Measurements from ENCODE around the gene HOXA11.

HOXA11 gene

DNA sequence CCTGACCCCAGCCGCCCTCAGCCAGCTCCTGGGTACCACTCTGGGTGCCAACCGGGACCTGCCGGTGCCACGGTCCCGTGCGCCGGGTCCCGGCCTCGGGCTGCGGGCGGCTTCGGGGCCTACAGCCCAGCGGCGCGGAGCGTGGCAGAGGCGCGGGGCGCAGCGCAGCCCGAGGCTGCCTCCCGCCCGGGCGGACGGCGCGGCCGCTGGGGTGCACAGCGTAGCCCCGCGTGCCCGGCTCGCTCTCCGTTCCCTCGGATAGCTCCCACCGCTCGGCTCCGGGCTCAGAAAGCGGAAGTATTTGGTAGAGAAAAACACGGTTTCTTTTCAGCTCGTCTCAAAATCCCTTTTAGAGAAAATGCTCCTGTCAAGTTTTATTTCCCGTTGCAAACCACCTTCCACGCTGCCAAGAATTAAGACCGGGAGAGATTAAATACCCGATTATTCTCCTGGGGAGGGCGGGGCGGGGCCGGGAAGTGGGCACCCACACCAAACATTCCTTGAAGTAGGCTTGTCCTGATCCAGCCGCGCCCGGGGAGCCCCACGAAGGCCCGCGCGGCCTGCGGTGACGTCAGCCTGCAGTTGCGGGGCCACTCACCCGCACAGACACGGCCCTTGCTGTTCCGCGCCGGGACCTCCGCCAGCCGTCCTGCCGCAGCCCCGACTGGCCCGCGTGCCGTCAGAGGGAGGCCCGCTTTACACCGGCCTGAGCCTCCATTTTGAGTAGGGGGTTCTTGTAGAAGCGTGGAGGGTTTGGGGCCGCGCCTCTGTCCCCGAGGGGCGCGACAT lies 7.7 kb upstream of the HOXA11 start:
- DNase-seq: no peak

- no peak for DNase-seq
These were observed 7.0 kb upstream of the HOXA11 start for GRCh38 chr7:27191833-27192545.

DNA sequence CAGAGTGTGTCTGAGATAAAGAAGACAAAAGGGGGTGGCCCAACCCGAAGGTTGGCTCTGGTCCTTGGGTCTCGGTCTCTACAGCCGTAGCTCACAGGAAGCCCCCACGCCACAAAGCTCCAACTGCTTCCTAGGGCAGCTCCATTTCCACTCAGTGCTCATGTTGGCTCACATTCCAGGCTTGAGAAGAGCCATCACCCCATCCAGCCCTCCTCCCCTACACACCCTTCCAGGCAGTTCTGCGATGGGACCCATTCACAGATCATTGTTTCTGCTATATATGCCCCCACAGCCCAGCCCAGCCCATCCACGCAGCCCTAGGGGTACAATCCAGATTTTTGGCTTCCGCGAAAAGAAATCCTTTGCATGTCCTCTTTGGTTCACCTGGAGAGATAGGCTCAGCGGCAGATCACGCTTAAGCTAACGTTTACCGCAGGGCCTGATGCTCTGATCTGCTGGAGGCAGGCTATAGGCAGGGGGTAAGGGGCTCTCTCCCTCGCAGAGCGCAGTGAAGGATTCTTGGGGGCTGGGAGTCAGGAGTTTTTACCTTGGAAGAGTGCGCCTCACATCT lies 6.2 kb upstream of the HOXA11 start:
- DNase-seq: no peak

GRCh38 chr7:27189997-27190748 lies 5.1 kb upstream of the HOXA11 start:
- no peak for DNase-seq

- DNase-seq: no peak
These were observed 4.4 kb upstream of the HOXA11 start for GRCh38 chr7:27189295-27189996.

DNA sequence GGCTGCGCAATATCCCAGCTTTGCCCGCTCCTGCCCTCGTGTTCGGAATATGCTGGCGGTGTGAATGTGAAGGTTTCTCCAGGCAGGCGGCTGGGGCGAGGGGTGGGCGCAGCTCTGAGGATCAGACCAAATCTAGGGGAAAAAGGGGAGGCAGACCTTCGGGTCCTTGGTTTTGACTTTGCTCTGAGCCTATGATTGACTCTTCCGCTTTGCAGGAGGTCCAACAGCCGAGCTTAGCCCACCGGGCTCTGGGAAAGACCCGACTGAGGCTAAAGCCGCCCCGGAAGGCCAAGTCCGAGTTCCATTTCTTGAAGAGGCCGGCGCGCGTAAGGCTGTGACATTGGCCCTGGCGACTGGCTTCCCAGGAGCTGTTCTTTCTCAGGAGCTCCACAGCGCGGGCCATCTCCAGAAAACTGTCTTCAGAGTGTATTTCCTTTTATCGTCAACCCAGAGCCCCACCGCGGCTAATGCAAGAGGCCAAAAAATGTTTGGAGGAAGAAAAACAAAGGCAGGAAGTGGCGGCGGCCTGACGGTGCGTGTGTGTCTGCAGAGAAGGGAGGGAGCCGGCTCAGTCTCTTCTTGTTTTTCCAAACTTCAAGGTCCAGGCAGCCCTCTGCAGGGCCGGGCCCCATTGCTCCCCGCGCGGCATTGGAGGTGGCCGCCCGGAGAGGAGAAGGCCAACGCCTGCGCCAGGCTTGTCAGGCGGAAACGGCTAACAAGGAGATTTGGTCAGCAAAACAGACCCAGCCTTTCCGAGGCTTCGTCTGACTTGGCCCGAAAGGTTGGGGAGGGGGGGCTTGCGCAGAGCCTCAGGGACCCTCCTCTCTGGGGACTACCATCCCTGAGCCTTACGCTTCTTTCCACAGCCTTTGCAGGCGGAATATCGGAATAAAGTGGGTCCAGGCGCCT lies 3.6 kb upstream of the HOXA11 start:
- no peak for DNase-seq

DNA sequence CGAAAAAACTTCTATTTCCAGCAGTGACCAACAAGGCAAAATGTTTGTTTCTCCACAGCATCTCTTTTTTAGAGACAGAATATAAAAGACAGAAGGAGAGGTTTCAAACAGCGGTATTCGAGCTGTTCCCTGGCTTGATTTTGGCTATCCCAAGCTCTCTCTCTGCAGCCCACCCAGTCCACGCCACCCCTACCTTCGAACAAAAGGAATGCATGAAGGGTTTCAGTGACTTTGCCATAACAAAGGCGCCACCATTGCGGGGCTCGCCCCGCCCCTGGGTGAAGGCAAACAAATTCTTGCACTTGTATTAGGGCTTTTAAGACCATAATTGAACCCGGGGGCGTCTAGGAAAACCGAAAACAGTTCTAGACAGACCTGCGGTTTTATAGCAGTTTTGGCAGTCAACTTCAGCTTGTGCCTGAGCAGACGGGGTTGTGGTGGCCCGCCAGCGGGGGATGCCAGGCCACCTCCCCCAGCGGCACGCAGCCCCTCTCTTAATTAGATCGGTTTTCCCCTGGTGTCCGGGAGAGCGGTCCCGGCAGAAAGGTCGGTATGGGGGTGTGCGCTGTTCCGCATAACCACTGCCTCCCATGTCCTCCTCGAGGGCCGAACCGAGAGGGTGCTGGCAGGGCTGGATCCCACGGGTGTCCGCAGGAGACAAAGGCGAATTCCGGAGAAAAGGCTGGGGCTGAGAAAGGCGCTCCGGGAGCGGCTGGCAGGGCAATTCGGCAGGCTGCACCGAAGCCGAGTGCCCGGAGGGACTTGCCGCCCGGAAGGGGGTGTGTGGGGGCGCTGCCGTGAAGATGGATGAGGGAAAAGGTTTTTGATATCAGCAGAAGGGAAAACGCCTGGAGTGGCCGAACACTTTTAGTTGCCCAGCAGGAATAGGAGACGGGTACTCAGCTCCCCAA lies 2.7 kb upstream of the HOXA11 start:
- no peak for DNase-seq

DNA sequence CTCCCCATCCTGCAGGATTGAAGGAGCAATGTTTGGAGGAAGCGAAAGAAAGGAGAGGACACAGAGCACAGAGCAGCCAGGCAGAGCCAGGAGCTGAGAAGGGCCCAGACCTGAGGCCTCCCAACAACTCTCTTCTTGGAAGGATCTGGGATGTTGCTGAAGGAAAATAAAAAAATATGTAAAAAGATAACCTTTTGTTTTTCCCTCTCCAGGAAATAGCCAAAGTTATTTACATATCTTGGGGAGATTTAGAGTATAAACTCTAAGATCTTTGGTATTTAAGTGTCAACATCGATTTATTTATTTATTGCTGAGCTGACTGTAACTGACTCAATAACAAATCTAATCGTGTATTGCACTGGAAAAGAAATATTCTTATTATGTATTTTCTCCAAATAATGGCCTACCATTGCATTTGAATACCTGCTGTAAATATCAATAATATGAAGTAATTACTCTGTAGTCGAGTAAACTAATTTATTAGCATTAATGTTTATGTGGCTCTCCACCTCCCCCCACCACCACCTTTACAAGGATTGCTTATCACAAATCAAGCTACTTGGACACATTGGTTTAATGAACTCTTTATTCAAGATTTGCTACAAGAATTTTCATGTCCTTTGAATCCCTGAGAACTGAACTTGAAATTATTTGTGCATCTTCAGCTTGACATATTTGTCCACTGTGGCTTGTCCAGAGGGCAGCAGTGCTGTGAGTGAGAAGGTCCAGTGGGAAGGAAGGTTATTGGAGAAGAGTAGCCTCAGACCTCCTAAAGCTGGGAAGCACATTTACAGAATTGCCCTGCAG lies 1.8 kb upstream of the HOXA11 start:
- DNase-seq: no peak

DNA sequence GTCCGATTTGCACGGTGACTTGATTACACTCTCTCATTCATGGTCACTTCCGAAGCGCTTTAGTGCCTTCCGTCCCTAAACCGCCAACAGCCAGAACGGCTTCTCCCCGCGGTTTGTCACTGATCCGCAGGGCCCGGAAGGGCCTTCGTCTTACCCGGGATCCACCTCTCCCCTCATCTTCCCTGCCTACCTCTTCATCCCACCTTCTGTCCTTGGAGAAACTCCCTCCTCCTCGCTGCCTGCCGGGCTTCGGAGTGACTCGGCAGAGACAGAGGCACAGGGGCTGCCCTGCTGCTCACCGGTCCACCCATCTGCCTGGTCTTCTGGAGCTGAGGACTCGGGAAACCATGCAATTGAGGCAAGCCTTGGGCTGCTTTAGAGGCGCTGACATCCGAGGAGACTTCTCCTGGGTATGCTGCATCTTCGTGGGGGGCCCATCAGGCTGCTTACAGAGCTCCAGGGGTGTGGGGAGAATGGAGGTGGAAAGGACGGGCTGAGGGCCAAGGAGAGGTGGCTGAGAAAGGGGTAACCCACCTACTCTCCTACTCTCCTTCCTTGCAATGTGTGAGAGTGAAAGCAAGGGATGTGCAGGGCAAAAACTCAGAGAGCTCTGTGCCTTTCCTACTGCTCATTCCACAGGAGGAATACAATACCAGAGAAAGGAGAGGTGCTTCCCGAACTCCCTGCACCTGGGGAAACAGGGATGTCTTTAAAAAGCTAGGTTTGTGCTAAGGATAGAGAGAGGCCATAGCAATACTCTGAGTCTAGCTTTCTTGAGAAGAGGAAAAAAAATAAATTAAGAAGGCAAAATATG lies 1.0 kb upstream of the HOXA11 start:
- DNase-seq: no peak

GRCh38 chr7:27184337-27185012 lies 557 bp downstream of the HOXA11 start:
- peak; percentile 74 for DNase-seq

- no peak for DNase-seq
These were observed 1.2 kb downstream of the HOXA11 start for GRCh38 chr7:27183682-27184336.

DNA sequence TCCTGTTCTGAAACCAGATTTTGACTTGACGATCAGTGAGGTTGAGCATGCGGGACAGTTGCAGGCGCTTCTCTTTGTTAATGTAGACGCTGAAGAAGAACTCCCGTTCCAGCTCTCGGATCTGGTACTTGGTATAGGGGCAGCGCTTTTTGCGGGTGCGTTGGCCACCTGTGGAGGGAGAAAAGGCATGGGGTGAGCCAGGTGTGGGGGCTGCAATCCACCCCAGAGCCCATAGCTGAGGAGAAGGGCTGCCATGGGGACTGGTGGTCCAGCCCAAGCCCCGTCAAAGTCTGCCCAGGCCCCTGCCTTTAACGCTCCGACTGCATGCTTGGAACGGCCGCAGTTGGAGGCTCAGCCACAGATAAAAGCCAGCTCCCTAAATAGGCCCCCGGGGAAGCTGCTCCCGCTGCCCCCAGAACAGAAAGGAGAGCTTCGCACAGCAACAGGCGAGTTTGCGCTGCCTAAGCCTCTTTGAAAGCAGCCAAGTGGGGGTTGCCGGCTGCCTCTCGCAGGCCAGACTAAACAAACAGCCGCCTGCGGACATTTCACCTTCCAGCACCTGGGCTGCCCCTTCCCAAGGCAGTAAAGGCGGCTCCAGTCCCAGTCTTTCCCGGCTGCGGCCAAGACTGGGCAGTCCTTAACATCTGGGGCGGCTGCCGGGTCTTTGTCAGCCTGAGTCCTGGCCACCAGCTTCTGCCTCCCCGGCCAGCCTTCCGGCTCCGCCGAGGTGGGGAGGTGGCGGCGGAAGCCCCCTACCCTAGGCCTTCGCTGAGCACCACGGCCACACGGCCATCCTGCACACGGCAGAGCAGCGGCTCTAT lies 2.0 kb downstream of the HOXA11 start:
- DNase-seq: no peak

DNA sequence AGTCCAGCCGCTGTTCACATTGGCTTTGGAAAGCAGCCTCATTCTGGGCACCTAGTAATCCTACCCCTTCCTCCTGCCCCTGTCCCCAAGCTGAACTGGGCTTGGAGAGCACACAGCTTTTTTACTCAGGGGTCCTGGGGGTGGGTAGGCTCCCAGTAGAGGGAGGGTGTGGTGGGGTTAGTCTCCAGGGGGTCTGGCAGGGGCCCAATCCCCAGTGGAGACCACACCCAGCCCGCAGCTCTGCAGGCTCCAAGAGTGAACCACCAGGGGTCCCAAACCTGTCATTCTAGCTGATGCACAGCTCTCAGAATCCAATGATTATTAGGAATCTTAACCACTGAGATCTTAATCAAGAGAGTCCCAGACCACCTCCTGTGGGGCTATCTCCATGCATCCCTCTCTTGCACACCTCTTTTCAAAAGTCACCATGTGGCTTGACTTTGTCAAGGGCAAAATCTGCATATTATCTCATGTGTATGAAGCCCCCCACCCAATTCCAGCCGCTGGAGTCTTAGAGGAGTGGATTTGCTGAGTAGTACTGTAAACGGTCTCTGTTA lies 2.7 kb downstream of the HOXA11 start:
- no peak for DNase-seq

- no peak for DNase-seq
These were observed 3.2 kb downstream of the HOXA11 start for GRCh38 chr7:27181795-27182275.

GRCh38 chr7:27180431-27181420 lies 4.3 kb downstream of the HOXA11 start:
- no peak for DNase-seq
